Measurements from ENCODE around the gene LRFN2.

Gene LRFN2

DNA sequence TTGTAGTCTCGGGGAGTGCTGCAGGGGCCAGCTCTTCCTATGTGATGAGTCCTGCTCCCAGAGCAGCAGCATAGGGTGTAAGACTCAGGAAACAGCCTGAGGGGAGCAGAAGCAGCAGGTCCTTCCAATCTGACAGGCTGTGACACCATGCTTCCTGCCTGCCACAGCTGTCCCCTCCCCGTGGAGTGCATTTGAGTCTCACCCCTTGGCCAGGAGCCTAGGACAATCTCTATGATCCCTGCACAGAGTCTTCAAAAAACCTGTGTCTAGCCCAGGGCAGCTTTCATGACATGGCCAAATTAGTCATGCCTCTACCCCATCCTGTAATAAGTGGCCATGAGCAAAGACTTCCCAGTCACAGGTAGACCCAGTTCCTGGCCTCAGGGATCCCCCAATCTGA is 23.1 kb upstream of the LRFN2 start:
- Histone ChIP-seq H3K27me3 (ENCODE audit: control insufficient read depth, insufficient read depth, low read length) (peaks cover 3% of the 10 kb centered on the region), H3K9ac (no peak overlapping the region)
- TF ChIP-seq, protein P1, sequence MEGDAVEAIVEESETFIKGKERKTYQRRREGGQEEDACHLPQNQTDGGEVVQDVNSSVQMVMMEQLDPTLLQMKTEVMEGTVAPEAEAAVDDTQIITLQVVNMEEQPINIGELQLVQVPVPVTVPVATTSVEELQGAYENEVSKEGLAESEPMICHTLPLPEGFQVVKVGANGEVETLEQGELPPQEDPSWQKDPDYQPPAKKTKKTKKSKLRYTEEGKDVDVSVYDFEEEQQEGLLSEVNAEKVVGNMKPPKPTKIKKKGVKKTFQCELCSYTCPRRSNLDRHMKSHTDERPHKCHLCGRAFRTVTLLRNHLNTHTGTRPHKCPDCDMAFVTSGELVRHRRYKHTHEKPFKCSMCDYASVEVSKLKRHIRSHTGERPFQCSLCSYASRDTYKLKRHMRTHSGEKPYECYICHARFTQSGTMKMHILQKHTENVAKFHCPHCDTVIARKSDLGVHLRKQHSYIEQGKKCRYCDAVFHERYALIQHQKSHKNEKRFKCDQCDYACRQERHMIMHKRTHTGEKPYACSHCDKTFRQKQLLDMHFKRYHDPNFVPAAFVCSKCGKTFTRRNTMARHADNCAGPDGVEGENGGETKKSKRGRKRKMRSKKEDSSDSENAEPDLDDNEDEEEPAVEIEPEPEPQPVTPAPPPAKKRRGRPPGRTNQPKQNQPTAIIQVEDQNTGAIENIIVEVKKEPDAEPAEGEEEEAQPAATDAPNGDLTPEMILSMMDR (IDR thresholded peaks at IDR 0.05): no peak

DNA sequence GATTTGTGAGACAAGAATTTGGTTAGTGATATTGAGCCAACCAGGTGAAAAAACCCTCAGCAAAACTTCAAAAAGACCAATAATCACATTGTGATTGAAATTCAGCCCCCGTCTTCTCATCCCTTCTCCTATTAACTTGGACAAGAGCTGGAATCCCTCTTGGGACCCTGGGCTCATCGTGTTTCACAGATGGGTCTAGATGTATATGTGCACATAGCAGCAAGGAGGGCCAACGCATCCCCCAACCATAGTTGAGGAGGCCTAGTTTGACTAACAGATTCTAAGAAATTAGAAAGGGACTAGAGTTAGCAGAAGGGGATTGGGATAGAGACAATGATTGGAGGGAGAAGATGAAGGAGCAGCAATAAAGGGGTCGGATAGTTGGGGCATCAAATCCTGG is 19.8 kb upstream of the LRFN2 start:
- Histone ChIP-seq H3K4me1 (no peaks in the 10 kb centered on the region), H3K4me3 (ENCODE audit: low read depth, low read length) (no peak overlapping the region), H3K9ac (no peak overlapping the region), H3K79me2 (no peaks in the 10 kb centered on the region), H2AFZ (no peak overlapping the region), H3K27ac (no peak overlapping the region), H3K27me3 (ENCODE audit: control insufficient read depth, insufficient read depth, low read length) (no peaks in the 10 kb centered on the region), H3K9me3 (ENCODE audit: control insufficient read depth, low read length) (no peaks in the 10 kb centered on the region), H3K4me2 (ENCODE audit: low read length) (no peak overlapping the region), H3K36me3 (ENCODE audit: control insufficient read depth, insufficient read depth, low read length) (no peaks in the 10 kb centered on the region)
- TF ChIP-seq, protein P1 (IDR thresholded peaks at IDR 0.05): no peak

More for the DNA sequence above, 23.1 kb upstream of the LRFN2 start:
- H3K4me3 ChIP-seq (ENCODE audit: low read depth, low read length): no peak overlapping the region
- H3K9me3 ChIP-seq (ENCODE audit: control insufficient read depth, low read length): no peaks in the 10 kb centered on the region
- no peak overlapping the region for H3K4me2 ChIP-seq (ENCODE audit: low read length)
- H3K4me1 ChIP-seq: no peaks in the 10 kb centered on the region
- H3K36me3 ChIP-seq (ENCODE audit: control insufficient read depth, insufficient read depth, low read length): no peaks in the 10 kb centered on the region
- H3K27ac ChIP-seq: no peak overlapping the region
- H2AFZ ChIP-seq: no peak overlapping the region
- H3K79me2 ChIP-seq: no peaks in the 10 kb centered on the region

DNA sequence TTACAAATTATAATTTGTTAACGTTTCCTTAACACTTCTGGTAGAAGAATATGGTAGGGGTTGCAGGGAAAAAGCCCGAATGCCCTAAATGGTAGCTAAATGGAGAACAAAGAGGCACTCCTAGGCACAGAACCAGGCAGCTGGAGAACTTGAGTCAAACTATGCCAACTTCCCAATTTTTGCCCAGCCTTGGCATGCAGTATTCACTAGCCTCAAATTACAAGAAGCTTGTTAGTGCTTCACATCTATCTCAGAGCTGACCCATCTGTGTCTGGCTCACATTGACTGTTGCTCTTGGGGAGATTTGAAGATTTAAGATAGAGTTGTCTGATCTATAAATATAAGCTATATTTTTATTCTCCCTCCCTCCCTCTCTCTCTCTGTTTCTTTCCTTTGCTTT is 19.4 kb upstream of the LRFN2 start:
- Histone ChIP-seq H3K4me1 (no peaks in the 10 kb centered on the region), H3K27me3 (ENCODE audit: control insufficient read depth, insufficient read depth, low read length) (no peaks in the 10 kb centered on the region), H3K4me2 (ENCODE audit: low read length) (no peak overlapping the region), H3K9me3 (ENCODE audit: control insufficient read depth, low read length) (no peaks in the 10 kb centered on the region), H3K79me2 (no peaks in the 10 kb centered on the region), H3K4me3 (ENCODE audit: low read depth, low read length) (no peak overlapping the region), H3K36me3 (ENCODE audit: control insufficient read depth, insufficient read depth, low read length) (no peaks in the 10 kb centered on the region), H2AFZ (no peak overlapping the region), H3K9ac (no peak overlapping the region), H3K27ac (no peak overlapping the region)
- TF ChIP-seq, protein P1 (IDR thresholded peaks at IDR 0.05): no peak

DNA sequence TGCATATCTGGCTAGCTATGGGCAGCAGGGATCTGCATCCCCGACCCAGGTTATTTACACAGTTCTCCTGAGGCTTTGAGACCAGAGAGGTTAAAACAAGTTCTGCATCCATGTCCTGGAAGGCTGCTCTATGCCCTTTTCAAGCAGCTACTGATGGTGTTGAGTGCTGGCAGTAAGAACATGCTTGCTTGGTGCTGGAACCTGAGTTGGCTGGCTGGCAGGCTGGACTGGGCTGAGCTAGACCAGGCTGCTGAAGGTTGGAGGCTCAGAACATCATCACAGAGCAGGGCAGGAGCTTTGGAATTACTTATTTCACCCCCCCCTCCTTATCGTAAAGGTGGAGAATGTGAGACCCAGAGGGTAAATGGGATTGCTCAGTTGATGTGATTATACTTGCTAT is 16.9 kb upstream of the LRFN2 start:
- Histone ChIP-seq H3K27ac (no peak overlapping the region), H3K9ac (no peak overlapping the region), H3K36me3 (ENCODE audit: control insufficient read depth, insufficient read depth, low read length) (no peaks in the 10 kb centered on the region), H3K9me3 (ENCODE audit: control insufficient read depth, low read length) (no peaks in the 10 kb centered on the region), H3K4me2 (ENCODE audit: low read length) (no peak overlapping the region), H3K4me3 (ENCODE audit: low read depth, low read length) (no peak overlapping the region), H2AFZ (no peak overlapping the region), H3K4me1 (no peaks in the 10 kb centered on the region), H3K79me2 (no peaks in the 10 kb centered on the region), H3K27me3 (ENCODE audit: control insufficient read depth, insufficient read depth, low read length) (no peaks in the 10 kb centered on the region)
- TF ChIP-seq, protein P1 (IDR thresholded peaks at IDR 0.05): no peak

DNA sequence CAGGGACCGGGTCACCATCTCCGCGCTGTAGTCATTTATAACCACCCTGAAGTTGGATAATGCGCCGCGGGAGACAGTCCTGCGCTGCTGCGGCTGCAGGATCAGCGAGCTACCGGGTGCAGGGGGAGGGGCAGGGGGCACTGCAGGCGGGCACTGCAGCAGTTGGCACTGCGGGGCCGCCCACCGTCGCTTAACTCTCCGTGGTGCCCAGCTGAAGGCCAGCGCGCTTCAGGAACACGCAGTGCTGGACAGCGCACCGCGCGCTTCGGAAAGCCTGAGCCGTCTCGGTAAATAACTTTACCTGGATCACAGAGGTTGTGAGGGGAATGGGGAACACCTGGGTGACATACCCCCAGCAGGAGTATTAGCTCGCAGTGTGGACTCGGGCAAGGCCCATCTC is 12.4 kb upstream of the LRFN2 start:
- Histone ChIP-seq H3K27me3 (ENCODE audit: control insufficient read depth, insufficient read depth, low read length) (no peaks in the 10 kb centered on the region), H3K9ac (no peak overlapping the region), H3K79me2 (no peaks in the 10 kb centered on the region), H3K9me3 (ENCODE audit: control insufficient read depth, low read length) (no peaks in the 10 kb centered on the region), H3K4me2 (ENCODE audit: low read length) (no peak overlapping the region), H3K27ac (no peak overlapping the region), H3K4me1 (no peaks in the 10 kb centered on the region), H3K36me3 (ENCODE audit: control insufficient read depth, insufficient read depth, low read length) (no peaks in the 10 kb centered on the region), H2AFZ (no peak overlapping the region), H3K4me3 (ENCODE audit: low read depth, low read length) (no peak overlapping the region)
- TF ChIP-seq, protein P1 (IDR thresholded peaks at IDR 0.05): no peak

Measured in parathyroid adenoma (tissue), 2 donors.